GM12878 (cell line): ENCODE data around the gene FCER1G. TPM values are rescaled to one million over a fixed set of nuclear protein-coding genes. Genes with fewer than 3 reads are reported as not detected.
A peak's percentile ranks its signal among the peaks of the same experiment; 100 is the strongest.

Experiments
- ATF2 ChIP-seq: IDR thresholded peaks from 2 replicates; pipeline ENCODE4 v1.6.1; 2012; ENCODE audit warnings: low read length, inconsistent platforms
- BCL3 ChIP-seq: IDR thresholded peaks from 2 replicates; pipeline ENCODE4 v1.6.1; 2011; ENCODE audit warnings: borderline replicate concordance, low read depth, mild to moderate bottlenecking, moderate library complexity, low read length; ENCODE audit not compliant: insufficient read depth, poor library complexity, severe bottlenecking
- E4F1 ChIP-seq: fragments of 450-650 bp; IDR thresholded peaks from 2 replicates; pipeline ENCODE4 v1.6.1; 2018; ENCODE audit warnings: borderline replicate concordance, mild to moderate bottlenecking; ENCODE audit not compliant: partially characterized antibody
- ESRRA ChIP-seq: IDR thresholded peaks from 2 replicates; pipeline ENCODE4 v1.6.1; 2012; ENCODE audit warnings: mild to moderate bottlenecking, low read length, improper control_type of control experiment
- ETV6 ChIP-seq, 2 experiments: fragments of 450-650 bp in 1 of 2; IDR thresholded peaks in 1 of 2; conservative IDR thresholded peaks in 1 of 2; 2 replicates each; pipeline ENCODE4 v1.6.1; 2014; ENCODE audit warnings: antibody characterized with exemption in 1 of 2, borderline replicate concordance in 1 of 2, low read depth in 1 of 2, mild to moderate bottlenecking in 1 of 2, moderate library complexity in 1 of 2
- FOS ChIP-seq: IDR thresholded peaks from 3 replicates; pipeline ENCODE4 v1.6.1; 2011; ENCODE audit warnings: borderline replicate concordance; ENCODE audit not compliant: insufficient read length; ENCODE audit errors: extremely low read depth
- GABPA ChIP-seq: IDR thresholded peaks from 2 replicates; pipeline ENCODE4 v1.6.1; 2014; ENCODE audit warnings: antibody characterized with exemption, low read depth, mild to moderate bottlenecking, inconsistent platforms
- HDGF ChIP-seq: fragments of 450-650 bp; IDR thresholded peaks from 2 replicates; pipeline ENCODE4 v1.6.1; 2016; ENCODE audit warnings: antibody characterized with exemption
- IKZF2 ChIP-seq, 2 experiments: fragments of 450-650 bp; IDR thresholded peaks; 2 replicates each; pipeline ENCODE4 v1.6.1; 2017; ENCODE audit warnings: mild to moderate bottlenecking in 2 of 2, moderate library complexity in 2 of 2
- JUND ChIP-seq: IDR thresholded peaks from 2 replicates; pipeline ENCODE4 v1.6.1; 2012; ENCODE audit warnings: low read depth, mild to moderate bottlenecking, low read length, improper control_type of control experiment, moderate library complexity
- KLF5 ChIP-seq: fragments of 450-650 bp; IDR thresholded peaks from 2 replicates; pipeline ENCODE4 v1.6.1; 2014; ENCODE audit warnings: mild to moderate bottlenecking; ENCODE audit not compliant: partially characterized antibody
- MYC ChIP-seq: IDR thresholded peaks from 2 replicates; pipeline ENCODE4 v1.6.1; 2011; ENCODE audit warnings: mild to moderate bottlenecking, low read length, moderate library complexity, inconsistent platforms; ENCODE audit not compliant: insufficient read depth, insufficient replicate concordance, insufficient read length, severe bottlenecking
- NRF1 ChIP-seq: conservative IDR thresholded peaks from 2 replicates; pipeline ENCODE4 v1.6.1; 2011; ENCODE audit warnings: mild to moderate bottlenecking, low read depth, low read length, improper control_type of control experiment
- RB1 ChIP-seq: fragments of 450-650 bp; formaldehyde crosslinking; IDR thresholded peaks from 2 replicates; pipeline ENCODE4 v1.6.1; 2017; ENCODE audit warnings: mild to moderate bottlenecking, borderline replicate concordance
- SP1 ChIP-seq: IDR thresholded peaks from one replicate; pipeline ENCODE4 v1.6.1; 2011; ENCODE audit warnings: low read depth, low read length
- STAT1 ChIP-seq: fragments of 450-650 bp; conservative IDR thresholded peaks from 2 replicates; pipeline ENCODE4 v1.6.1; 2014; ENCODE audit warnings: antibody characterized with exemption, mild to moderate bottlenecking
- STAT3 ChIP-seq: IDR thresholded peaks from 2 replicates; pipeline ENCODE4 v1.6.1; 2011; ENCODE audit warnings: low read depth, low read length, improper control_type of control experiment
- TARDBP ChIP-seq: IDR thresholded peaks from 2 replicates; pipeline ENCODE4 v1.6.1; 2016; ENCODE audit warnings: borderline replicate concordance
- TCF12 ChIP-seq: IDR thresholded peaks from 2 replicates; pipeline ENCODE4 v1.6.1; 2011; ENCODE audit warnings: low read depth, mild to moderate bottlenecking, low read length
- USF1 ChIP-seq: IDR thresholded peaks from 2 replicates; pipeline ENCODE4 v1.6.1; 2011; ENCODE audit warnings: borderline replicate concordance, low read depth, mild to moderate bottlenecking, moderate library complexity, mixed read lengths, low read length; ENCODE audit not compliant: insufficient read depth; ENCODE audit errors: extremely low read length
- YY1 ChIP-seq: IDR thresholded peaks from 2 replicates; pipeline ENCODE4 v1.6.1; 2011; ENCODE audit warnings: low read depth, mild to moderate bottlenecking, low read length
- ZNF274 ChIP-seq: IDR thresholded peaks from one replicate; pipeline ENCODE4 v1.8.0; 2011; ENCODE audit not compliant: insufficient read length, insufficient read depth
- ZNF384 ChIP-seq: IDR thresholded peaks from 2 replicates; pipeline ENCODE4 v1.6.1; 2012; ENCODE audit warnings: low read depth, mild to moderate bottlenecking, low read length, improper control_type of control experiment, borderline replicate concordance
- polyA plus RNA-seq, 11 experiments: library from polyadenylated mRNA; depleted of rRNA in 4 of 11; unstranded in 6 of 11; stranded (reverse) in 5 of 11; fragments of >200 nt; fragmentation: Nextera tagmentation in 4 of 11; fragmentation: Illumina TruSeq in 1 of 11; extraction: Ambion mirVana in 4 of 11; extraction: Trizol in 1 of 11; gene quantifications; 1 replicate in 1 of 11; 2 replicates in 10 of 11; pipeline versions ENCODE4 v1.2.1 to v1.2.3, GENCODE V29; 2011 to 2016; ENCODE audit warnings: inconsistent platforms in 2 of 11, missing spikeins in 2 of 11, low read depth in 1 of 11
- total RNA-seq, 4 experiments: library from RNA; depleted of rRNA in 3 of 4; stranded (reverse); fragments of >200 nt in 3 of 4; fragmentation: Illumina TruSeq in 1 of 4; extraction: Trizol in 1 of 4; gene quantifications; 2 replicates each; pipeline versions ENCODE4 v1.2.1 to v1.2.3, GENCODE V29; 2013 to 2021

The FCER1G gene
- total and polyA plus RNA-seq, 10 of the 15 experiments (the other 5 are each of a cell fraction or from before 2014, with no cell fraction given), result 0.40 to 1.9 (median 0.89) TPM

GRCh38 chr1:161165742-161166668, 49.1 kb upstream of the FCER1G start, which contains the start of gene PPOX (continued):
- TF ChIP-seq ATF2, result no peak
- no peak; the same call in 1 of the 2 replicates for TF ChIP-seq HDGF
- TF ChIP-seq GABPA, result no peak
- 0 out of 4 replicates have a peak, but pooled peaks of 1 of the 2 experiments have one; percentile 3 for TF ChIP-seq IKZF2 (IDR thresholded peaks at IDR 0.05)
- TF ChIP-seq E4F1, result peak; percentile 39
- TF ChIP-seq STAT3, result no peak
- TF ChIP-seq SP1, result peak; percentile 85
- TF ChIP-seq ETV6 (conservative IDR thresholded peaks at IDR 0.05 in 1 of 2, IDR thresholded peaks at IDR 0.05 in 1 of 2; ENCODE audit: borderline replicate concordance in 1 of 2, low read depth in 1 of 2), result no peak
- no peak for TF ChIP-seq ESRRA
- no peak for TF ChIP-seq NRF1
- TF ChIP-seq ZNF384, result no peak
- no peak for TF ChIP-seq STAT1
- TF ChIP-seq BCL3, result no peak
- TF ChIP-seq TARDBP, result 0 out of 2 replicates have a peak, but pooled peaks have one; percentile 13
- 0 out of 2 replicates have a peak, but pooled peaks have one; percentile 3 for TF ChIP-seq JUND
- TF ChIP-seq USF1, result peak; percentile 59
- peak; percentile 62; the same call in 1 of the 2 replicates for TF ChIP-seq TCF12
- no peak for TF ChIP-seq MYC
- peak; percentile 22 for TF ChIP-seq FOS
- peak; percentile 53; the same call in 1 of the 2 replicates for TF ChIP-seq RB1
- TF ChIP-seq KLF5, result peak; percentile 73
- no peak for TF ChIP-seq ZNF274
- peak; percentile 70 for TF ChIP-seq YY1
